CD4-positive, alpha-beta T cell treated with Interleukin-15 for 4 hours (primary cell): Measurements from ENCODE around the gene NKAIN2.
"Not testable (repeated sequence)": the region's sequence is repeated elsewhere in the genome, so short reads cannot be mapped to it uniquely, and the experiment has no call there.

ENCODE experiments used
- DNase-seq: peaks from one replicate; pipeline ENCODE4 v3.0.0-alpha.2; 2020; ENCODE audit warnings: low spot score

NKAIN2 gene

GRCh38 chr6:124339610-124340334 is 536.1 kb downstream of the NKAIN2 start:
- no peak for DNase-seq

GRCh38 chr6:124348339-124348738 is 544.7 kb downstream of the NKAIN2 start:
- DNase-seq = not testable (repeated sequence)

DNA sequence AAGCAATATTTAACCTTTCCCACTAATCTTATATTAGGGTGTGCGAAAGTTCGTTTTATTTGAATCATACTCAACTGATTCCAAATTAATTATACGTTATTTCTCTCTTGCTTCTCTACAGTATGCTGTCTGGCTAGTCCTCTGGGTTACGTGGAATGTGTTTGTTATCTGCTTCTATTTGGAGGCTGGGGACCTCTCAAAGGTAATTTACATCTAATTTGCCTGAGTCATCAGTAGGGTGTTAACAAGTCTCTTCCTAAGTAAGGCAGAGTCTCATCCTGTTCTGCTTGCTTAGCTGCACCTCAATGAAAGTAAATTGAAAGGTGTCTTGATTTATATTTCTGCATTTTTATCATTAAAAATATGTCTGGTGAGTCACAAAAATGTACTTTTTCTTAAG is 551.5 kb downstream of the NKAIN2 start:
- DNase-seq = no peak

GRCh38 chr6:124356276-124356810 is 552.7 kb downstream of the NKAIN2 start:
- DNase-seq = no peak

- no peak for DNase-seq
These were observed 553.1 kb downstream of the NKAIN2 start for GRCh38 chr6:124356811-124357210.

DNA sequence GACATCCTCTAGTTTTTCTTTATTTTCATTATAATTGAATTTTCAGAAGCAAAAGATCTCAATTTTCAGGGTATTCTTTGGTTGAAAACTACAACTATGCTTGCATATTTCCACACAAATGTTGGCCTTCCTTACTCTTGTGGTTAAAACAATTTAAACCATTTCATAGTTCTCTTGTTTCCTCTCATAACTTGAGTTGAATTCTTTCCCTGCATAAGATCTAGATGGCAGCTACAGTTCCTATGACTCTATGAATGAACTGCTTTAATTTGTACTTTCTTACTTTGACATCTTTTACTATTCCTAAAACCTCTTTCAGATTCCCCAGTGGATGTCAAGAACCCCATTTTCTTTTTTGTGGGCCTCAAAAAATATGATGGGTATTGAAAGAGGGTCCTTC is 564.5 kb downstream of the NKAIN2 start:
- DNase-seq = no peak

GRCh38 chr6:124371974-124372475 is 568.4 kb downstream of the NKAIN2 start:
- DNase-seq = no peak

- no peak for DNase-seq
These were observed 569.7 kb downstream of the NKAIN2 start for GRCh38 chr6:124373386-124373785.

GRCh38 chr6:124389127-124389526 is 585.5 kb downstream of the NKAIN2 start:
- DNase-seq = no peak

- no peak for DNase-seq
These were observed 589.9 kb downstream of the NKAIN2 start for GRCh38 chr6:124393536-124393935.

- DNase-seq = no peak
These were observed 592.7 kb downstream of the NKAIN2 start for GRCh38 chr6:124396361-124396760.

DNA sequence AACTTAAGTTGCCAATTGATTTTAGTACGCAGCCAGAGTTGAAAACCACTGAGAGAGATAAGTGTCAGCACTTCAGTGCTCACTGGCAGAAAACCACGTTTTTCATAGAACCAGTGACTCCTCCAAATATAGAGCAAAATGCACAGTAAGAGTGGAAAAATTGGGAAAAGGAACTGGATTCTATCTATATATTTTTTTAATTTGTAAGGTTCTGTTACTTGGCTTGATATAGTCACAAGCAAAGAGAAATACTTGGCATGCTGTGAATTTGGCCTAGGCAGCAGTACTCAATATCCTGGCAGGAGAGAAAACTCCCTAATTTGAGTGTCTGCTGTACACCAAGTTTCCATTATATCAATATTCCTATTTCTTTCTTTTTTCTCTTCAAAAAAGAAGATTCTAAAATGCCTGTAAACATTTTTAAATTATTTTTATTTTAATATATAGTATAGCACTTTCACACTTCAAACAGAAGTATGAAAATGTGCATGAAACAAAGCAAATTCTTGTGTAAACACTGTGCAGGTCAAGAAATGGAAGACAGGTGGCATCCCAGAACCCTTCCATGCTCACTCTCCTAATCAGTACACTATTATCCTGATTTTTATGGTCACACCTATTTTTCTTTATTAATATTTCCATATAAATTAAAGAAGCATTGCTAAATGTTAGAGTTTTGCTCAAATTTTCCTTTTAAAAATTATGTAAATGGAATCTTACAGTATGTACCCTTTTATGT is 596.8 kb downstream of the NKAIN2 start:
- no peak for DNase-seq

- DNase-seq = not testable (repeated sequence)
These were observed 606.8 kb downstream of the NKAIN2 start for GRCh38 chr6:124410425-124410824.

DNA sequence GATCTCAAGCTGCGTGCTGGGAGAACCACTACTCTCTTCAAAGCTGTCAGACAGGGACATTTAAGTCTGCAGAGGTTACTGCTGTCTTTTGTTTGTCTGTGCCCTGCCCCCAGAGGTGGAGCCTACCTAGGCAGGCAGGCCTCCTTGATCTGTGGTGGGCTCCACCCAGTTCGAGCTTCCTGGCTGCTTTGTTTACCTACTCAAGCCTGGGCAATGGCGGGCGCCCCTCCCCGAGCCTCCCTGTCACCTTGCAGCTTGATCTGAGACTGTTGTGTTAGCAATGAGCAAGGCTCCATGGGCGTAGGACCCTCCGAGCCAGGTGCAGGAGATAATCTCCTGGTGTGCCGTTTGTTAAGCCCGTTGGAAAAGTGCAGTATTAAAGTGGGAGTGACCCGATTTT is 609.0 kb downstream of the NKAIN2 start:
- not testable (repeated sequence) for DNase-seq

GRCh38 chr6:124420116-124420840 is 616.6 kb downstream of the NKAIN2 start:
- DNase-seq = no peak

- DNase-seq = no peak
These were observed 620.0 kb downstream of the NKAIN2 start for GRCh38 chr6:124423621-124424020.

DNA sequence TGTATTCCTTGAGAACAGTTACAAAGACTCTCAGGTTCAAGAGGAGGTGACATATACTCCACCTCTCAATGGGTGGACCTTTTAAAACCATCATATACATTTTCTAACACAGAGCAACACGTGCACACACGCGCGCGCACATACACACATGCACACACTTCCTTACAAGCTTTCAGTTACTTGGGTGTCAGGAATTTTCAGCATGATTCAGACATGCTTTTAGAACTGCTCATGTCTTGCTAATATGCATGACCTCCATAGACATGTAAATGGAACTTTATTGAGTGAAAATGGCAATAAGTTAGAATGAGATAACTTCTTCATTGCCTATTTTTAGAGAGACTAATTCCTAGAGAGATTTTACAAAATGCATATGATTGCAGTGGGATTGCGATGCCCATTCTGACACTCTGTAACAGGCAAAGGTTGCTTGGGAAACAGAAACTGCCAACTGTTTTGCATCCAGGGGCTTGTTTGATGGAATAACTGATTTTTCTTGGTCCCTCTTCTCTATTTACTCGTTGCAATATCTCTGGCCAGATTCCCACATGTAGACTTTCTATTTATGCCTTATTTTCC is 627.2 kb downstream of the NKAIN2 start:
- DNase-seq = no peak

DNA sequence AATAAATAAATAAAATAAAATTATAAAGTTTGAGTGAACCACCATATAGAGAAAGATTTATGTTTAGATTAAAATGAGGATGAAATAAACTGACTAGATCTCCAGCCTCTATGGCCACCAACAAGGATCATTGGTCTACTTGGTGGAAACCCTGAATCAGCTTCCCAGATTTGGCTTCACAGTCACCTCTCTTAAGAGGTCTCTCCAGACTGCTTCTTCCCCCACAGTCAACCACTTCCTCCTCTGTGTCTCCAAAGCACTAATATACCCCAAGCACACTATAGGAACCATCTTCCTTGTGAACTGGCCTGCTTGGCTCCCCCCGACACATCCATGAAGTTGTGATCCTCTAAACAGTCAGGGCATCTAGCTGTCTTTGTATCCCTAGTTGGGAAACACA is 629.0 kb downstream of the NKAIN2 start:
- DNase-seq = no peak

GRCh38 chr6:124433387-124434160 is 629.9 kb downstream of the NKAIN2 start:
- DNase-seq = no peak

GRCh38 chr6:124434421-124434820 is 630.8 kb downstream of the NKAIN2 start:
- no peak for DNase-seq

- no peak for DNase-seq
These were observed 633.1 kb downstream of the NKAIN2 start for GRCh38 chr6:124436803-124437202.
